Gastrocnemius medialis (tissue), 4 donors: ENCODE data around the gene EIF3CL.
"Not testable (repeated sequence)": the region's sequence is repeated elsewhere in the genome, so short reads cannot be mapped to it uniquely, and the experiment has no call there.

Source experiments
- POLR2A ChIP-seq, 2 donors: fragments of 450-650 bp; IDR thresholded peaks; one replicate each; pipeline ENCODE4 v1.6.1; 2017; ENCODE audit warnings: antibody characterized with exemption in 2 of 2, mild to moderate bottlenecking in 2 of 2, moderate library complexity in 2 of 2
- TF ChIP-seq, protein P1 (sequence below), 5 experiments: fragments of 450-650 bp in 3 of 5; fragments of 200-600 bp in 2 of 5; sonication (generic) in 2 of 5; IDR thresholded peaks in 4 of 5; conservative IDR thresholded peaks in 1 of 5; 1 replicate in 4 of 5; 2 replicates in 1 of 5; pipeline ENCODE4 v1.5.1; 2016 to 2019; ENCODE audit warnings: antibody characterized with exemption in 5 of 5, mild to moderate bottlenecking in 3 of 5, moderate library complexity in 3 of 5

DNA sequence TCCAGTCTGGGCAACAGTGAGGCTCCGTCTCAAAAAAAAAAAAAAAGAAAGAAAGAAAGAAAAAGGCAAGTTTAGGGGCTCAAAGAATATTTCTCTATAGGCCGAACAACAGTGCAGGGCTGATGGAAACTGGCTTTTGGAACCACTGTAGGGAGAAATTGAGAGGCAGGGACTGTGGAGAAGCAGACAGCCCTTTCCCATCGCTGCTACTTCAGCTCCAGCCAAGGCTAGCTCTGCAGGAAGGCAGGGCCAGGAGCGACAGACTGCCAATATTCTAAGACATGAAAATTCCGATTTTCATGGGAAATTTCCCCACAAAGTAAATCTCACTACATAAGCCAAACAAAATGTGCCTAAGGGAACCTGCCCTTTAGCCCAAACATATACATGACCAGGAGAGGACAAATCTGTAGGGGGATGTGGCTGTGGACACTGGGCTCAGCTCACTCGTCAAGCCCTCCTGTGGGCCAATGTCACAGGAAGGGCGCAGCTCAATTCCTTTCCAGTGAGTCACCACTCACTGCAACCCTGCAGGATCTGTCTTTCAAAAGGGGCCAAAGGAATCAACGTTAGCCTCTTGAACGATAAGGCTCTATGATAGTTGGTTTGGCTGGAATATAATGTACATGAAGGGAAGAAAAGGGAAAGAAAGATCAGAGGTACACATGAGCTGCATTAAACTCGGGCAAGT, 21.3 kb downstream of the EIF3CL start:
- TF ChIP-seq, protein P1, sequence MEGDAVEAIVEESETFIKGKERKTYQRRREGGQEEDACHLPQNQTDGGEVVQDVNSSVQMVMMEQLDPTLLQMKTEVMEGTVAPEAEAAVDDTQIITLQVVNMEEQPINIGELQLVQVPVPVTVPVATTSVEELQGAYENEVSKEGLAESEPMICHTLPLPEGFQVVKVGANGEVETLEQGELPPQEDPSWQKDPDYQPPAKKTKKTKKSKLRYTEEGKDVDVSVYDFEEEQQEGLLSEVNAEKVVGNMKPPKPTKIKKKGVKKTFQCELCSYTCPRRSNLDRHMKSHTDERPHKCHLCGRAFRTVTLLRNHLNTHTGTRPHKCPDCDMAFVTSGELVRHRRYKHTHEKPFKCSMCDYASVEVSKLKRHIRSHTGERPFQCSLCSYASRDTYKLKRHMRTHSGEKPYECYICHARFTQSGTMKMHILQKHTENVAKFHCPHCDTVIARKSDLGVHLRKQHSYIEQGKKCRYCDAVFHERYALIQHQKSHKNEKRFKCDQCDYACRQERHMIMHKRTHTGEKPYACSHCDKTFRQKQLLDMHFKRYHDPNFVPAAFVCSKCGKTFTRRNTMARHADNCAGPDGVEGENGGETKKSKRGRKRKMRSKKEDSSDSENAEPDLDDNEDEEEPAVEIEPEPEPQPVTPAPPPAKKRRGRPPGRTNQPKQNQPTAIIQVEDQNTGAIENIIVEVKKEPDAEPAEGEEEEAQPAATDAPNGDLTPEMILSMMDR (IDR thresholded peaks at IDR 0.05 in 4 of 5, conservative IDR thresholded peaks at IDR 0.05 in 1 of 5), result not testable (repeated sequence)
- not testable (repeated sequence) for TF ChIP-seq POLR2A (IDR thresholded peaks at IDR 0.05)
